Right lobe of liver (tissue), 6 donors: ENCODE data around the gene SNAPC2. TPM values are rescaled to one million over a fixed set of nuclear protein-coding genes. Genes with fewer than 3 reads are reported as not detected.

ENCODE experiments used
- ATAC-seq, 4 donors: fragments of 200-7000 bp; cut with Tn5 transposase; one replicate each; pipeline ENCODE4 v1.9.1; 2020; ENCODE audit warnings: mild to moderate bottlenecking in 4 of 4, moderate library complexity in 4 of 4
- DNase-seq, 3 donors: peaks; one replicate each; pipeline ENCODE4 v3.0.0-alpha.2; 2020
- H3K27ac ChIP-seq, 3 donors: fragments of 200-600 bp; one replicate each; pipeline ENCODE4 v1.8.0; 2022
- H3K27me3 ChIP-seq, 2 donors: fragments of 200-600 bp; one replicate each; pipeline ENCODE4 v1.8.0; 2022
- H3K36me3 ChIP-seq, 4 donors: fragments of 200-600 bp; sonication (generic) in 1 of 4; one replicate each; pipeline versions ENCODE4 v1.5.1 to v1.8.0; 2017 to 2022; ENCODE audit warnings: control low read depth in 1 of 4
- H3K4me1 ChIP-seq, 4 donors: fragments of 200-600 bp; sonication (generic) in 1 of 4; one replicate each; pipeline versions ENCODE4 v1.5.1 to v1.8.0; 2017 to 2022; ENCODE audit warnings: control low read depth in 1 of 4
- H3K4me3 ChIP-seq, 3 donors: fragments of 200-600 bp; one replicate each; pipeline ENCODE4 v1.8.0; 2022
- H3K9me3 ChIP-seq, 4 donors: fragments of 200-600 bp; sonication (generic) in 1 of 4; one replicate each; pipeline versions ENCODE4 v1.5.1 to v1.8.0; 2017 to 2022; ENCODE audit warnings: control low read depth in 1 of 4
- CTCF ChIP-seq, 4 donors: fragments of 200-600 bp in 3 of 4; fragments of 450-650 bp in 1 of 4; IDR thresholded peaks; one replicate each; pipeline versions ENCODE4 v1.5.1 to v1.8.0; 2016 to 2022; ENCODE audit warnings: antibody characterized with exemption in 4 of 4, mild to moderate bottlenecking in 2 of 4
- POLR2A ChIP-seq: fragments of 450-650 bp; IDR thresholded peaks from one replicate; pipeline ENCODE4 v1.6.1; 2017; ENCODE audit warnings: antibody characterized with exemption, mild to moderate bottlenecking
- WGBS: methylation state at CpG from one replicate; pipeline ENCODE4 v1.1.6; 2018; ENCODE audit warnings: low coverage, low lambda C conversion rate; ENCODE audit not compliant: insufficient coverage; ENCODE audit errors: missing lambda C conversion rate; 5-methylcytosine and 5-hydroxymethylcytosine counted together
- intact Hi-C, 2 donors: fragments of 100-400 bp; cut with DNase I; formaldehyde crosslinking; loops; one replicate each; pipeline versions ENCODE4 v1.11.2 to v1.14.1; 2022
- total RNA-seq, 6 experiments: library from RNA; depleted of rRNA in 2 of 6; stranded (reverse); fragments of >200 nt in 2 of 6; fragmentation: NEBNext Ultra II Directional in 3 of 6; extraction: Animal tissue kit (Norgen Biotek cat#: 25700) in 3 of 6; gene quantifications; one replicate each; pipeline versions ENCODE4 v1.1.0 to v1.2.4, GENCODE V29; 2016 to 2023
- donor health status: DM: no; HTN: yes; CAD: no.
- donor health status: DM: no; HTN: no; CAD: no.
- donor health status: DM: no; HTN: no; CAD: no.
- donor health status: DM: no; HTN: yes; CAD: no.
- donor health status: DM: no; HTN: yes; CAD: no.

SNAPC2 gene
- total RNA-seq, 6 experiments from 2014 or later: 3.5 to 7.8 (median 5.2) TPM

- H3K4me3 ChIP-seq: no peak overlapping the region
- H3K4me1 ChIP-seq: peaks cover 0 to 9% (median 0%) of the 10 kb centered on the region in 4 donors
- intact Hi-C loops: no loop called here
- H3K27me3 ChIP-seq: no peaks in the 10 kb centered on the region
- no peak for ATAC-seq
- WGBS: 80% methylated on average over 2 of the region's 18 CpGs
- DNase-seq: peak in 2 of 3 donors; percentile 46 to 56
- TF ChIP-seq POLR2A (no peak), CTCF (IDR thresholded peaks at IDR 0.05) (no peak)
- H3K27ac ChIP-seq: no peak overlapping the region
- peaks cover 0 to 24% (median 8%) of the 10 kb centered on the region in 4 donors for H3K36me3 ChIP-seq
- H3K9me3 ChIP-seq: no peaks in the 10 kb centered on the region
Measured at GRCh38 chr19:7911508-7912143, 8.5 kb upstream of the SNAPC2 start.

GRCh38 chr19:7912144-7912696 is 7.9 kb upstream of the SNAPC2 start:
- no peaks in the 10 kb centered on the region for H3K27me3 ChIP-seq
- intact Hi-C loops: no loop called here
- peaks cover 0 to 24% (median 8%) of the 10 kb centered on the region in 4 donors for H3K36me3 ChIP-seq
- H3K27ac ChIP-seq: no peak overlapping the region
- peak in 2 of 3 donors; percentile 51 to 52 for DNase-seq
- H3K4me3 ChIP-seq: no peak overlapping the region
- WGBS: 100% methylated on average over 2 of the region's 31 CpGs
- no peaks in the 10 kb centered on the region for H3K9me3 ChIP-seq
- H3K4me1 ChIP-seq: peaks cover 0 to 15% (median under 1%) of the 10 kb centered on the region in 4 donors
- TF ChIP-seq CTCF (IDR thresholded peaks at IDR 0.05) (no peak), POLR2A (no peak)
- no peak for ATAC-seq

GRCh38 chr19:7912697-7913564 is 7.2 kb upstream of the SNAPC2 start:
- Histone ChIP-seq H3K4me1 (peaks cover 0 to 22% (median 4%) of the 10 kb centered on the region in 4 donors), H3K36me3 (peaks cover 0 to 24% (median 8%) of the 10 kb centered on the region in 4 donors), H3K9me3 (no peaks in the 10 kb centered on the region), H3K27me3 (no peaks in the 10 kb centered on the region), H3K4me3 (no peak overlapping the region), H3K27ac (no peak overlapping the region)
- peak in 2 of 3 donors; percentile 52 to 54 for DNase-seq
- 77% methylated on average over 25 of the region's 39 CpGs for WGBS
- TF ChIP-seq POLR2A: no peak
- no peak for TF ChIP-seq CTCF (IDR thresholded peaks at IDR 0.05)
- peak in 1 of 4 donors; percentile 0 for ATAC-seq
- intact Hi-C loops: no loop called here

- no peaks in the 10 kb centered on the region for H3K27me3 ChIP-seq
- TF ChIP-seq CTCF (IDR thresholded peaks at IDR 0.05) (no peak), POLR2A (no peak)
- peaks cover 0 to 29% (median 7%) of the 10 kb centered on the region in 4 donors for H3K4me1 ChIP-seq
- ATAC-seq (no peak), DNase-seq (no peak)
- intact Hi-C loops: no loop called here
- no peak overlapping the region for H3K4me3 ChIP-seq
- no peak overlapping the region for H3K27ac ChIP-seq
- WGBS: 63% methylated on average over 8 of the region's 10 CpGs
- H3K9me3 ChIP-seq: no peaks in the 10 kb centered on the region
- H3K36me3 ChIP-seq: peaks cover 0 to 24% (median 8%) of the 10 kb centered on the region in 4 donors
Measured at GRCh38 chr19:7913652-7914051, 6.5 kb upstream of the SNAPC2 start.
